ENCODE measurements around the gene CBX3.

- TF ChIP-seq, protein P1, sequence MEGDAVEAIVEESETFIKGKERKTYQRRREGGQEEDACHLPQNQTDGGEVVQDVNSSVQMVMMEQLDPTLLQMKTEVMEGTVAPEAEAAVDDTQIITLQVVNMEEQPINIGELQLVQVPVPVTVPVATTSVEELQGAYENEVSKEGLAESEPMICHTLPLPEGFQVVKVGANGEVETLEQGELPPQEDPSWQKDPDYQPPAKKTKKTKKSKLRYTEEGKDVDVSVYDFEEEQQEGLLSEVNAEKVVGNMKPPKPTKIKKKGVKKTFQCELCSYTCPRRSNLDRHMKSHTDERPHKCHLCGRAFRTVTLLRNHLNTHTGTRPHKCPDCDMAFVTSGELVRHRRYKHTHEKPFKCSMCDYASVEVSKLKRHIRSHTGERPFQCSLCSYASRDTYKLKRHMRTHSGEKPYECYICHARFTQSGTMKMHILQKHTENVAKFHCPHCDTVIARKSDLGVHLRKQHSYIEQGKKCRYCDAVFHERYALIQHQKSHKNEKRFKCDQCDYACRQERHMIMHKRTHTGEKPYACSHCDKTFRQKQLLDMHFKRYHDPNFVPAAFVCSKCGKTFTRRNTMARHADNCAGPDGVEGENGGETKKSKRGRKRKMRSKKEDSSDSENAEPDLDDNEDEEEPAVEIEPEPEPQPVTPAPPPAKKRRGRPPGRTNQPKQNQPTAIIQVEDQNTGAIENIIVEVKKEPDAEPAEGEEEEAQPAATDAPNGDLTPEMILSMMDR (conservative IDR thresholded peaks at IDR 0.05; ENCODE audit: low read depth in 2 of 2): no peak
- TF ChIP-seq EZH2phosphoT487 (IDR thresholded peaks at IDR 0.05; ENCODE audit: unreplicated experiment): no peak
- TF ChIP-seq EZH2 (IDR thresholded peaks at IDR 0.05; ENCODE audit: low read depth, unreplicated experiment): no peak
- no peak for TF ChIP-seq JUNB (IDR thresholded peaks at IDR 0.05; ENCODE audit: unreplicated experiment)
- TF ChIP-seq ZNF331 (CRISPR knock-in tag; IDR thresholded peaks at IDR 0.05; ENCODE audit: low read depth): no peak
- peak; percentile 20; the same call in 1 of the 2 replicates for TF ChIP-seq POLR2AphosphoS5 (IDR thresholded peaks at IDR 0.05; ENCODE audit: low read depth)
These were observed 16.3 kb upstream of the CBX3 start for GRCh38 chr7:26185131-26185843.

Data from GM23338 (cell line).